ENCODE data around the gene ADCY7.

ADCY7 gene

GRCh38 chr16:50265716-50266336, 525 bp upstream of the ADCY7 start:
- H3K27me3 ChIP-seq (ENCODE audit: insufficient read depth, low read depth, severe bottlenecking), result no peaks in the 10 kb centered on the region
- H3K36me3 ChIP-seq, result no peaks in the 10 kb centered on the region
- DNase-seq, result no peak
- no peaks in the 10 kb centered on the region for H3K9me3 ChIP-seq (ENCODE audit: severe bottlenecking)
- no peak for TF ChIP-seq CTCF (IDR thresholded peaks at IDR 0.05; ENCODE audit: low read depth, low read length)
- H3K27ac ChIP-seq, result peak overlapping the region; percentile 45
- no peak overlapping the region for H3K4me3 ChIP-seq (ENCODE audit: low read depth, low read length)

- DNase-seq, result no peak
- Histone ChIP-seq H3K27ac (no peak overlapping the region; the same call in 1 of the 2 replicates), H3K9me3 (ENCODE audit: severe bottlenecking) (no peaks in the 10 kb centered on the region), H3K4me3 (ENCODE audit: low read depth, low read length) (no peak overlapping the region), H3K36me3 (no peaks in the 10 kb centered on the region), H3K27me3 (ENCODE audit: insufficient read depth, low read depth, severe bottlenecking) (no peaks in the 10 kb centered on the region)
- TF ChIP-seq CTCF (IDR thresholded peaks at IDR 0.05; ENCODE audit: low read depth, low read length), result no peak
Observed at GRCh38 chr16:50267151-50267631, 840 bp downstream of the ADCY7 start.

- DNase-seq, result no peak
- H3K9me3 ChIP-seq (ENCODE audit: severe bottlenecking), result no peaks in the 10 kb centered on the region
- H3K27me3 ChIP-seq (ENCODE audit: insufficient read depth, low read depth, severe bottlenecking), result no peaks in the 10 kb centered on the region
- H3K36me3 ChIP-seq, result no peaks in the 10 kb centered on the region
- H3K4me3 ChIP-seq (ENCODE audit: low read depth, low read length), result no peak overlapping the region
- no peak for TF ChIP-seq CTCF (IDR thresholded peaks at IDR 0.05; ENCODE audit: low read depth, low read length)
- H3K27ac ChIP-seq, result no peak overlapping the region
Observed at GRCh38 chr16:50267651-50268050, 1.3 kb downstream of the ADCY7 start.

- H3K27ac ChIP-seq, result no peak overlapping the region
- no peaks in the 10 kb centered on the region for H3K27me3 ChIP-seq (ENCODE audit: insufficient read depth, low read depth, severe bottlenecking)
- no peak overlapping the region for H3K4me3 ChIP-seq (ENCODE audit: low read depth, low read length)
- no peak for DNase-seq
- TF ChIP-seq CTCF (IDR thresholded peaks at IDR 0.05; ENCODE audit: low read depth, low read length), result no peak
- no peaks in the 10 kb centered on the region for H3K9me3 ChIP-seq (ENCODE audit: severe bottlenecking)
- H3K36me3 ChIP-seq, result no peaks in the 10 kb centered on the region
Observed at GRCh38 chr16:50268352-50268751, 2.0 kb downstream of the ADCY7 start.

GRCh38 chr16:50269061-50269705, 2.8 kb downstream of the ADCY7 start:
- TF ChIP-seq CTCF (IDR thresholded peaks at IDR 0.05; ENCODE audit: low read depth, low read length), result no peak
- no peaks in the 10 kb centered on the region for H3K27me3 ChIP-seq (ENCODE audit: insufficient read depth, low read depth, severe bottlenecking)
- no peak overlapping the region for H3K27ac ChIP-seq
- H3K9me3 ChIP-seq (ENCODE audit: severe bottlenecking), result no peaks in the 10 kb centered on the region
- H3K36me3 ChIP-seq, result no peaks in the 10 kb centered on the region
- H3K4me3 ChIP-seq (ENCODE audit: low read depth, low read length), result no peak overlapping the region
- DNase-seq, result no peak

Data from WERI-Rb-1 (cell line).